Loucy (cell line): ENCODE results near the gene NOTCH2.

Source experiments
- CTCF ChIP-seq: fragments of 200-600 bp; sonication (generic); conservative IDR thresholded peaks from 2 replicates; pipeline ENCODE4 v1.5.1; 2014; ENCODE audit warnings: mild to moderate bottlenecking, antibody characterized with exemption, low read length
- EZH2phosphoT487 ChIP-seq: fragments of 200-600 bp; IDR thresholded peaks from 2 replicates; pipeline ENCODE4 v1.6.1; 2018; ENCODE audit warnings: antibody characterized with exemption, mild to moderate bottlenecking, moderate library complexity, borderline replicate concordance

GRCh38 chr1:119865627-119866026, 203.8 kb downstream of the NOTCH2 start:
- TF ChIP-seq CTCF: no peak
- TF ChIP-seq EZH2phosphoT487: no peak
